NB4 (cell line): ENCODE data around the gene RREB1.

ENCODE experiments used
- DNase-seq: peaks from one replicate; pipeline ENCODE4 v3.0.0; 2010; ENCODE audit warnings: low read depth
- H3K4me3 ChIP-seq: one replicate; pipeline ENCODE4 v1.5.1; 2011; ENCODE audit warnings: mild to moderate bottlenecking, low read depth, low read length, moderate library complexity
- MYC ChIP-seq: IDR thresholded peaks from 2 replicates; pipeline ENCODE4 v1.6.1; 2011; ENCODE audit warnings: low read depth, low read length
- POLR2A ChIP-seq: IDR thresholded peaks from 2 replicates; pipeline ENCODE4 v1.6.1; 2011; ENCODE audit warnings: mild to moderate bottlenecking; ENCODE audit not compliant: insufficient read length; ENCODE audit errors: extremely low read depth
- TF ChIP-seq, protein P1 (sequence below): IDR thresholded peaks from 2 replicates; pipeline ENCODE4 v1.6.1; 2011; ENCODE audit warnings: low read depth, low read length
- TF ChIP-seq, protein P2 (sequence below): IDR thresholded peaks from one replicate; pipeline ENCODE4 v1.5.1; 2012; ENCODE audit warnings: low read depth, low read length

The RREB1 gene

DNA sequence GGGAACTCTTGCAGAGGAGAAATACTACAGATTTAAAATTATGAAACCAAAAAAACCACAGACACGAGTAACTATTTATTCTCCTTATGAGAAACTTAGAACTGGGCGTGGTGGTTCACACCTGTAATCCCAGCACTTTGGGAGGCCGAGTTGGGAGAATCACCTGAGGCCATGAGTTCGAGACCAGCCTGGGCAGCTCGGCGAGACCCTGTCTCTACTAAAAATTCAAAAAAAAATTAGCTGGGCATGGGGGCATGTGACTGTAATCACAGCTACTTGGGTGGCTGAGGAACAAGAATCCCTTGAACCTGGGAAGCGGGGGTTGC, 168.4 kb downstream of the RREB1 start:
- no peak for TF ChIP-seq MYC
- TF ChIP-seq, protein P1, sequence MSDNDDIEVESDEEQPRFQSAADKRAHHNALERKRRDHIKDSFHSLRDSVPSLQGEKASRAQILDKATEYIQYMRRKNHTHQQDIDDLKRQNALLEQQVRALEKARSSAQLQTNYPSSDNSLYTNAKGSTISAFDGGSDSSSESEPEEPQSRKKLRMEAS: no peak
- TF ChIP-seq, protein P2, sequence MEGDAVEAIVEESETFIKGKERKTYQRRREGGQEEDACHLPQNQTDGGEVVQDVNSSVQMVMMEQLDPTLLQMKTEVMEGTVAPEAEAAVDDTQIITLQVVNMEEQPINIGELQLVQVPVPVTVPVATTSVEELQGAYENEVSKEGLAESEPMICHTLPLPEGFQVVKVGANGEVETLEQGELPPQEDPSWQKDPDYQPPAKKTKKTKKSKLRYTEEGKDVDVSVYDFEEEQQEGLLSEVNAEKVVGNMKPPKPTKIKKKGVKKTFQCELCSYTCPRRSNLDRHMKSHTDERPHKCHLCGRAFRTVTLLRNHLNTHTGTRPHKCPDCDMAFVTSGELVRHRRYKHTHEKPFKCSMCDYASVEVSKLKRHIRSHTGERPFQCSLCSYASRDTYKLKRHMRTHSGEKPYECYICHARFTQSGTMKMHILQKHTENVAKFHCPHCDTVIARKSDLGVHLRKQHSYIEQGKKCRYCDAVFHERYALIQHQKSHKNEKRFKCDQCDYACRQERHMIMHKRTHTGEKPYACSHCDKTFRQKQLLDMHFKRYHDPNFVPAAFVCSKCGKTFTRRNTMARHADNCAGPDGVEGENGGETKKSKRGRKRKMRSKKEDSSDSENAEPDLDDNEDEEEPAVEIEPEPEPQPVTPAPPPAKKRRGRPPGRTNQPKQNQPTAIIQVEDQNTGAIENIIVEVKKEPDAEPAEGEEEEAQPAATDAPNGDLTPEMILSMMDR: no peak
- no peak for TF ChIP-seq POLR2A
- no peak for DNase-seq
- H3K4me3 ChIP-seq: no peak overlapping the region

DNA sequence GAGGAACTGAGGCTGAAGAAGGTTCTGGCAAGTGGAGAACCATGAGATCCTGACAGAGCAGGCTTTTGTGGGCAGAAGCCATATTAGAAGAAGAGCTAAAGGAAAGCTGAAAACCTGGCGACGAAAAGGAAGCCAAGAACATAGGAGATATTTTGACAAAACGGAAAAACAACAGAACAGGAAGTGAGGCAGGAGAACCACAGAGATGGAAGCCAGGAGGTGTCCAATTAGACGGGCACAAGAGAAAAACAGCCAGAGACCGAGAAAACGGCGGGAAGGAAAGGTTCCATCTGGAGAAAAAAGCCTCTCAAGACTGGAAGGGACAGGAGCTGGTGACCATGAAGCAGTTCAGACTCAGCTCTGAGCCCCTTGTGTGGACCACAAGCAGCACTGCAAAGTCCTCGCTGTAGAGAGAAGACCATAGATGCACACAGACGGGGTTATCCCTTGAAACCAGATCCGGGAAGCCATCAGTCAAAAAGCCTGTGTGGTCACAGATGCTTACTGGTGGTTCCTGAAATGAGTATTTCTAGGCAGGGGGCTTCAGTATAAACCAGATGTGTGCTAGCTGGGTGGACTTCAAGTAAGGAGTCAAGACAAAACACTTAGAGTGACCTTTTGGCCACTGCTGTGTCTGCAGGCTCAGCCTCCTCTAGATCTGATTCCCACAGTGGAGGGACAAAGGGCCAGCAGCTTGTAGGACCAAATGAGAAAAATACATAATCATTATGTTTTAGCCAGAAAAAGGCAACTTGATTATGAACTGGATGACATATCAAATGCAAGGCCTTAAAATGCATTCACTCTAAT, 174.5 kb downstream of the RREB1 start:
- no peak overlapping the region for H3K4me3 ChIP-seq
- no peak for DNase-seq
- TF ChIP-seq MYC (no peak), POLR2A (no peak)
- TF ChIP-seq, protein P2: no peak
- TF ChIP-seq, protein P1: no peak

DNA sequence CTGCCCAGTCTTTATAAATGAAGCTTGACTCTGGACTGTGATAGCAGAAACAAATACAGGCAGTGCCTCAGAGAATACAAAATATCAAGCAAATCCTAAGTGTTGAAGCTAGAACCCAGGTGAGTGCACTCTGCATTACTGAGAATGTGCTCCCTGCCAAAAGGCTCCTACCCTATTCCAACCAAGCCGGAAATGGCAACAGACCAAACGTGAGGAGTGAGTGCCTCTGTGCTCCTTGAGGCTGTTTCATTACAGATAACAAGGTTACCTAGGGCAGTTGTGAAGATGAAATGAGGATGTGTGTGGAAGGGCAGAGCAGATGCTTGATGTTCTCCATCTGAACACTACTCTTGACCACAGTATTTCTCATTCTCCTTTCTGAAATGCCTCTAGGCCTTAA, 175.9 kb downstream of the RREB1 start:
- DNase-seq: no peak
- no peak overlapping the region for H3K4me3 ChIP-seq
- TF ChIP-seq POLR2A (no peak), MYC (no peak)
- TF ChIP-seq, protein P2: no peak
- TF ChIP-seq, protein P1: no peak

DNA sequence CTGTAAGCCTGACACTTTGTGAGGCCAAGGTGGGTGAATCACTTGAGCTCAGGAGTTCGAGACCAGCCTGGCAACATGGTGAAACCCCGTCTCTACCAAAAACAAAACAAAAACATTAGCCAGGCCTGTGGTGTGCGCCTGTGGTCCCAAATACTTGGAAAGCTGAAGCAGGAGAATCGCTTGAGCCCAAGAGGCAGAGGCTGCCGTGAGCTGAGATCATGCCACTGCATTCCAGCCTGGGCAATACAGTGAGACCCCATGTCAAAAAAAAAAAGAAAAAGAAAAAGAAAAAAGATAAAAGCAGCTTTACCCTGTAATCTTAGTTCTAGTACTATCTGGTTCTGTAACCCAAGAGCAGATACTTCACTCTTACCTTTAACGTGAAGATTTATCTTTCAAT, 177.7 kb downstream of the RREB1 start:
- no peak for DNase-seq
- H3K4me3 ChIP-seq: no peak overlapping the region
- TF ChIP-seq, protein P2: no peak
- TF ChIP-seq POLR2A: no peak
- no peak for TF ChIP-seq MYC
- TF ChIP-seq, protein P1: no peak

DNA sequence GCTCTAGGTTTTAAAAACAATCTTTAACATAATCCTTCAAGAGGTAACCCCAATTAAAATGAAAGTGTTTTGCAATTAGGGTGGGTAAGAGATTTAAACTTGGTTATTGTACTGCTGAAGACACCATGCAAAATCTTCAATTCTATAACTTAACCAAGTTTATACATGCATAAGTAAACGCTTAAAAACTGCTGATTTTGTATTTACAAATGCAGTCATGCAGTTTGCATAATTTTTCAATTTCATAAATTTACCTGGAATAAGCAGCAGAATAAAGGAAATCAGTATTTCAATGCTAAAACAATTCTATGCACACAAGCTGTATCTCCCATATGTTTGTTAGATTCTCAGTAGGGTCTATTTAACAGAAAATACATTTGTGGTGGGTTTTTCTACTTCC, 182.3 kb downstream of the RREB1 start:
- H3K4me3 ChIP-seq: no peak overlapping the region
- TF ChIP-seq, protein P2: no peak
- no peak for TF ChIP-seq POLR2A
- TF ChIP-seq, protein P1: no peak
- TF ChIP-seq MYC: no peak
- no peak for DNase-seq
